Upper lobe of left lung (tissue), 4 donors: ENCODE data around the gene PDE6A.

Experiments used
- POLR2A ChIP-seq, 4 donors: fragments of 450-650 bp; IDR thresholded peaks; one replicate each; pipeline ENCODE4 v1.5.1; 2016 to 2017; ENCODE audit warnings: antibody characterized with exemption in 4 of 4, mild to moderate bottlenecking in 2 of 4
- POLR2AphosphoS5 ChIP-seq, 2 donors: sonication (generic); formaldehyde crosslinking; IDR thresholded peaks; one replicate each; pipeline ENCODE4 v1.5.1; 2017; ENCODE audit warnings: antibody characterized with exemption in 2 of 2
- TF ChIP-seq, protein P1 (sequence below), 6 experiments: fragments of 450-650 bp in 4 of 6; fragments of 200-600 bp in 2 of 6; sonication (generic) in 2 of 6; IDR thresholded peaks; one replicate each; pipeline ENCODE4 v1.5.1; 2016 to 2019; ENCODE audit warnings: antibody characterized with exemption in 6 of 6

DNA sequence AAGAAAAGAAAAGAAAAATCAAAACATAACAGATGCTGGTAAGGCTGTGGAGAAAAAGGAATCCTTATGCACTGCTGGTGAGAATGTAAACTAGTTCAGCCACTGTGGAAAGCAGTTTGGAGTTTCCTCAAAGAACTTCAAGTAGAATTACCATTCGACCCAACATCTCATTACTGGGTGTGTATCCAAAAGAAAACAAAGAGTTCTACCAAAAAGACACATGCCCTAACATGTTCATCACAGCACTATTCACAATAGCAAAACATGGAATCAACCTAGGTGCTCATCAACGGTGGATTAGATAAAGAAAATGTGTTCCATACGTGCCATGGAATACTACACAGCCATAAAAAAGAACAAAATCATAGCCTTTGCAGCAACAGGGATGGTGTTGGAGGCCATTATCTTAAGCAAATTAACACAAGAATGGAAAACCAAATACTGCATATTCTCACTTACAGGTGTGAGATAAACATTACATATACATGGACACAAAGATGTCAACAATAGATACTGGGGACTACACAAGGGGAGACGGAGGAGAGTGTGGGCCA, 63.4 kb downstream of the PDE6A start:
- TF ChIP-seq POLR2A (IDR thresholded peaks at IDR 0.05), result no peak
- TF ChIP-seq, protein P1, sequence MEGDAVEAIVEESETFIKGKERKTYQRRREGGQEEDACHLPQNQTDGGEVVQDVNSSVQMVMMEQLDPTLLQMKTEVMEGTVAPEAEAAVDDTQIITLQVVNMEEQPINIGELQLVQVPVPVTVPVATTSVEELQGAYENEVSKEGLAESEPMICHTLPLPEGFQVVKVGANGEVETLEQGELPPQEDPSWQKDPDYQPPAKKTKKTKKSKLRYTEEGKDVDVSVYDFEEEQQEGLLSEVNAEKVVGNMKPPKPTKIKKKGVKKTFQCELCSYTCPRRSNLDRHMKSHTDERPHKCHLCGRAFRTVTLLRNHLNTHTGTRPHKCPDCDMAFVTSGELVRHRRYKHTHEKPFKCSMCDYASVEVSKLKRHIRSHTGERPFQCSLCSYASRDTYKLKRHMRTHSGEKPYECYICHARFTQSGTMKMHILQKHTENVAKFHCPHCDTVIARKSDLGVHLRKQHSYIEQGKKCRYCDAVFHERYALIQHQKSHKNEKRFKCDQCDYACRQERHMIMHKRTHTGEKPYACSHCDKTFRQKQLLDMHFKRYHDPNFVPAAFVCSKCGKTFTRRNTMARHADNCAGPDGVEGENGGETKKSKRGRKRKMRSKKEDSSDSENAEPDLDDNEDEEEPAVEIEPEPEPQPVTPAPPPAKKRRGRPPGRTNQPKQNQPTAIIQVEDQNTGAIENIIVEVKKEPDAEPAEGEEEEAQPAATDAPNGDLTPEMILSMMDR (IDR thresholded peaks at IDR 0.05), result no peak
- TF ChIP-seq POLR2AphosphoS5 (IDR thresholded peaks at IDR 0.05), result no peak
